ENCODE data around the gene COL19A1.
"Not testable (repeated sequence)": the region's sequence is repeated elsewhere in the genome, so short reads cannot be mapped to it uniquely, and the experiment has no call there.

Gene COL19A1

DNA sequence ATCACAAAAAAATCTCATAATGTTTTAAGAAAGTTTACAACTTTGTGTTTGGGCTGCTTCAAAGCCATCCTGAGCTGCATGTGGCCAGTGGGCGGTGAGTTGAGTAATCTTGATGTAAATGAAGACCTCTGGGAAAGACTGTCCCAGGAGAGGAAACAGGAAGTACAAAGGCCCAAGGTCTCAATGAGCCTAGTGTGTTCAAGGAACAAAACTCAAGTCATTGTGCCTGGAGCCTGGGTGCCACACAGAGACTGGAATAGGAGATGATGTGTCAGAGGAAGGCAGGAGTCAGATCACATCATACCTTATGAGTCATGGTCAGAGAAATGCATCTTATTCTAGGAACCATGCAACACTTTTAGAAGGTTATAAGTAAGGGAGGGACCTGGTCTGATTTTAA, 51.5 kb downstream of the COL19A1 start:
- Histone ChIP-seq H3K9ac (ENCODE audit: insufficient read length) (no peak overlapping the region), H3K9me3 (ENCODE audit: low read depth, low read length) (no peaks in the 10 kb centered on the region), H3K36me3 (ENCODE audit: insufficient read depth, low read length) (no peaks in the 10 kb centered on the region), H3K27ac (no peak overlapping the region), H3K4me3 (no peak overlapping the region)
- DNase-seq (ENCODE audit: low read depth, low spot score) = no peak
- no peak for TF ChIP-seq EZH2 (IDR thresholded peaks at IDR 0.05)
- no peak for TF ChIP-seq FOXP2 (optimal IDR thresholded peaks at IDR 0.05; ENCODE audit: control extremely low read depth, extremely low read length, insufficient read depth)
- no peak for TF ChIP-seq POLR2AphosphoS5 (IDR thresholded peaks at IDR 0.05; ENCODE audit: borderline replicate concordance, low read depth, low read length)

GRCh38 chr6:69918813-69919475, 52.6 kb downstream of the COL19A1 start:
- H3K9ac ChIP-seq (ENCODE audit: insufficient read length) = no peak overlapping the region
- H3K4me3 ChIP-seq = no peak overlapping the region
- no peaks in the 10 kb centered on the region for H3K9me3 ChIP-seq (ENCODE audit: low read depth, low read length)
- DNase-seq (ENCODE audit: low read depth, low spot score) = no peak
- no peak for TF ChIP-seq FOXP2 (optimal IDR thresholded peaks at IDR 0.05; ENCODE audit: control extremely low read depth, extremely low read length, insufficient read depth)
- TF ChIP-seq EZH2 (IDR thresholded peaks at IDR 0.05) = no peak
- no peak for TF ChIP-seq POLR2AphosphoS5 (IDR thresholded peaks at IDR 0.05; ENCODE audit: borderline replicate concordance, low read depth, low read length)
- H3K27ac ChIP-seq = no peak overlapping the region
- no peaks in the 10 kb centered on the region for H3K36me3 ChIP-seq (ENCODE audit: insufficient read depth, low read length)

DNA sequence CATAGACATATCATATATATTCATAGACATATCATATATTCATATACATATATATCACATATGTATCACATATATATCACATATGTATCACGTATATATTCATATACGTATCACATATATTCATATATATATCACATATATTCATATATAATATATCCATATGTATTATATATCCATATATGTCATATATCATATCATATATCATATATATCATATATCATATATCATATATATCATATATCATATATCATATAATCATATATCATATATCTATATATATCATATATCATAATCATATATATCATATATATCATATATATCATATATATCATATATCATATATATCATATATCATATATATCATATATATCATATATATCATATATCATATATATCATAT, 54.7 kb downstream of the COL19A1 start:
- H3K27ac ChIP-seq; DNase-seq (ENCODE audit: low read depth, low spot score); H3K36me3 ChIP-seq (ENCODE audit: insufficient read depth, low read length); H3K9ac ChIP-seq (ENCODE audit: insufficient read length); H3K4me3 ChIP-seq; H3K9me3 ChIP-seq (ENCODE audit: low read depth, low read length): not testable (repeated sequence)

GRCh38 chr6:69921611-69922010, 55.3 kb downstream of the COL19A1 start:
- DNase-seq (ENCODE audit: low read depth, low spot score); H3K36me3 ChIP-seq (ENCODE audit: insufficient read depth, low read length); H3K4me3 ChIP-seq; H3K9ac ChIP-seq (ENCODE audit: insufficient read length); H3K9me3 ChIP-seq (ENCODE audit: low read depth, low read length); H3K27ac ChIP-seq: not testable (repeated sequence)

DNA sequence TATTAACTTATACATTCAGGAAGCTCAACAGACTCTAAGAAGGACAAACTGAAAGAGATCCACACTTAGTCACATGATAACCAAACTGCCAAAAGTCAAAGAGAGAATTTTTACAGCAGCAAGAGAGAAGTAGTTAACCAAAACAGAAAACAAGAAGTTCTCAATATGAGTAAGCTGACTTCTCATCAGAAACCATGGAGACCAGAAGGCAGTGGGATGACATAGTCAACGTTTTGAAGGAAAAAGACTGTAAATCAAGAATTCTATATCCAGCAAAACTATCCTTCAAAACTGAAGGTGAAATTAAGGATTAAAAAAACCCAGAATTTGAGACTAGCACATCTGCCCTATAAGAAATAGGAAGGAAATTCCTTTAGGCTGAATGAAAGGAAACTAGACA, 60.4 kb downstream of the COL19A1 start:
- H3K4me3 ChIP-seq = no peak overlapping the region
- no peak overlapping the region for H3K27ac ChIP-seq
- no peak overlapping the region for H3K9ac ChIP-seq (ENCODE audit: insufficient read length)
- TF ChIP-seq FOXP2 (optimal IDR thresholded peaks at IDR 0.05; ENCODE audit: control extremely low read depth, extremely low read length, insufficient read depth) = no peak
- peaks cover 11% of the 10 kb centered on the region for H3K36me3 ChIP-seq (ENCODE audit: insufficient read depth, low read length)
- H3K9me3 ChIP-seq (ENCODE audit: low read depth, low read length) = peaks cover 9% of the 10 kb centered on the region; the same call in 1 of the 2 replicates
- no peak for DNase-seq (ENCODE audit: low read depth, low spot score)

GRCh38 chr6:69933239-69933638, 66.9 kb downstream of the COL19A1 start:
- no peaks in the 10 kb centered on the region for H3K9me3 ChIP-seq (ENCODE audit: low read depth, low read length)
- H3K4me3 ChIP-seq = no peak overlapping the region
- H3K27ac ChIP-seq = no peak overlapping the region
- TF ChIP-seq FOXP2 (optimal IDR thresholded peaks at IDR 0.05; ENCODE audit: control extremely low read depth, extremely low read length, insufficient read depth) = no peak
- TF ChIP-seq EZH2 (IDR thresholded peaks at IDR 0.05) = no peak
- no peak for TF ChIP-seq POLR2AphosphoS5 (IDR thresholded peaks at IDR 0.05; ENCODE audit: borderline replicate concordance, low read depth, low read length)
- 0 out of 2 replicates have a peak, but pooled peaks cover 4% of the 10 kb centered on the region for H3K36me3 ChIP-seq (ENCODE audit: insufficient read depth, low read length)
- no peak overlapping the region for H3K9ac ChIP-seq (ENCODE audit: insufficient read length)
- DNase-seq (ENCODE audit: low read depth, low spot score) = no peak

DNA sequence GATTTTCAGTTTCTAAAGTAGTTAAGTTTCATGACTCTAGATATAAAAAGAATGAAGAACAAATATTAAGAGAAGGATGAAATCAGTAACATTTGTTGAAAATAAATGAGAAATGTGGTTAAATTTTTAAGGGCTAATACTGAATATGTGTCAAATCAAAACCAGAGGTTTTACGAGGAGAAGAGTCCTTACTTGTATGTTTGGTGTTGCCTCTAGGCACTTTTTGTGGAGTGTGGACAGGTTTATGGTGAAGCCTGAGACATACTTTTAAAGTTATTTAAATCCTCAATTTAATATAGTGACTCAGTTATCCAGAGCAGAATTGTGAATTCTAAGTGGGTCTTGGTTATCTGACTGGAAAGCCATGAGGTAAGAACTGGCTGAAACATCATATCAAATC, 68.7 kb downstream of the COL19A1 start:
- Histone ChIP-seq H3K9ac (ENCODE audit: insufficient read length) (no peak overlapping the region), H3K9me3 (ENCODE audit: low read depth, low read length) (no peaks in the 10 kb centered on the region), H3K27ac (peak overlapping the region; percentile 79), H3K4me3 (peak overlapping the region; percentile 45), H3K36me3 (ENCODE audit: insufficient read depth, low read length) (no peaks in the 10 kb centered on the region)
- TF ChIP-seq POLR2AphosphoS5 (IDR thresholded peaks at IDR 0.05; ENCODE audit: borderline replicate concordance, low read depth, low read length) (peak; percentile 61; the same call in 1 of the 2 replicates), FOXP2 (optimal IDR thresholded peaks at IDR 0.05; ENCODE audit: control extremely low read depth, extremely low read length, insufficient read depth) (no peak), EZH2 (IDR thresholded peaks at IDR 0.05) (no peak)
- DNase-seq (ENCODE audit: low read depth, low spot score) = peak; percentile 89

- DNase-seq (ENCODE audit: low read depth, low spot score) = no peak
- TF ChIP-seq POLR2AphosphoS5 (IDR thresholded peaks at IDR 0.05; ENCODE audit: borderline replicate concordance, low read depth, low read length) (no peak), FOXP2 (optimal IDR thresholded peaks at IDR 0.05; ENCODE audit: control extremely low read depth, extremely low read length, insufficient read depth) (no peak), EZH2 (IDR thresholded peaks at IDR 0.05) (no peak)
- H3K27ac ChIP-seq = no peak overlapping the region
- no peak overlapping the region for H3K9ac ChIP-seq (ENCODE audit: insufficient read length)
- H3K4me3 ChIP-seq = no peak overlapping the region
- no peaks in the 10 kb centered on the region for H3K9me3 ChIP-seq (ENCODE audit: low read depth, low read length)
- H3K36me3 ChIP-seq (ENCODE audit: insufficient read depth, low read length) = no peaks in the 10 kb centered on the region
These were observed 70.5 kb downstream of the COL19A1 start for GRCh38 chr6:69936674-69937363.
